CD4-positive, alpha-beta T cell treated with Interferon gamma for 1 hour (primary cell): Measurements from ENCODE around the gene OR2L8.
A peak's percentile ranks its signal among the peaks of the same experiment; 100 is the strongest.

Experiments used
- DNase-seq: peaks from one replicate; pipeline ENCODE4 v3.0.0-alpha.2; 2020

The OR2L8 gene

GRCh38 chr1:247948558-247948957 is at the start of gene OR2L8:
Gene OR2L8 (plus strand): TSS chr1:247948858. CDS start chr1:247948858, 0 bp downstream.
- DNase-seq, result no peak

GRCh38 chr1:247904122-247904521 is 44.5 kb upstream of the OR2L8 start:
- no peak for DNase-seq

- no peak for DNase-seq
Observed at GRCh38 chr1:247905181-247905580, 43.5 kb upstream of the OR2L8 start.

- no peak for DNase-seq
Observed at GRCh38 chr1:247905910-247906503, 42.7 kb upstream of the OR2L8 start.

- DNase-seq, result no peak
Observed at GRCh38 chr1:247906504-247907047, 42.1 kb upstream of the OR2L8 start.

GRCh38 chr1:247908766-247909165 is 39.9 kb upstream of the OR2L8 start:
- no peak for DNase-seq

GRCh38 chr1:247913786-247914185 is 34.9 kb upstream of the OR2L8 start:
- DNase-seq, result no peak

GRCh38 chr1:247914941-247915662 is 33.6 kb upstream of the OR2L8 start:
- DNase-seq, result no peak

GRCh38 chr1:247919952-247920351 is 28.7 kb upstream of the OR2L8 start, which contains the start of gene OR2T8:
Gene OR2T8 (plus strand): TSS chr1:247920252. CDS start chr1:247921018, 766 bp downstream.
- DNase-seq, result no peak

- DNase-seq, result no peak
Observed at GRCh38 chr1:247923941-247924340, 24.7 kb upstream of the OR2L8 start.

- DNase-seq, result no peak
Observed at GRCh38 chr1:247924868-247925267, 23.8 kb upstream of the OR2L8 start, which contains the start of gene OR2AJ1. Gene OR2AJ1 (plus strand): TSS chr1:247924889. CDS start chr1:247933769, 8,880 bp downstream.

GRCh38 chr1:247933989-247934388 is 14.7 kb upstream of the OR2L8 start:
- no peak for DNase-seq

- DNase-seq, result no peak
Observed at GRCh38 chr1:247935781-247936180, 12.9 kb upstream of the OR2L8 start.

GRCh38 chr1:247936415-247936814 is 12.2 kb upstream of the OR2L8 start:
- DNase-seq, result no peak

GRCh38 chr1:247936965-247937734 is 11.5 kb upstream of the OR2L8 start:
- DNase-seq, result peak; percentile 86

GRCh38 chr1:247942624-247943023 is 6.0 kb upstream of the OR2L8 start:
- DNase-seq, result no peak

- no peak for DNase-seq
Observed at GRCh38 chr1:247953408-247953807, 4.8 kb downstream of the OR2L8 start.

- DNase-seq, result no peak
Observed at GRCh38 chr1:247961791-247962190, 13.1 kb downstream of the OR2L8 start.

- no peak for DNase-seq
Observed at GRCh38 chr1:247962911-247963588, 14.4 kb downstream of the OR2L8 start.

GRCh38 chr1:247964933-247965332 is 16.3 kb downstream of the OR2L8 start, which contains the start of gene OR2AK2:
Gene OR2AK2 (plus strand): TSS chr1:247965233. CDS start chr1:247965377, 144 bp downstream.
- no peak for DNase-seq

GRCh38 chr1:247966532-247967204 is 18.0 kb downstream of the OR2L8 start:
- no peak for DNase-seq

- no peak for DNase-seq
Observed at GRCh38 chr1:247992986-247993385, 44.3 kb downstream of the OR2L8 start.
